ENCODE results near the gene TEKT2. TPM values are rescaled to one million over a fixed set of nuclear protein-coding genes. Genes with fewer than 3 reads are reported as not detected.

The TEKT2 gene
- total RNA-seq, 1 experiment from 2014 or later = 0.86 TPM

GRCh38 chr1:36106269-36106668 lies 22.4 kb downstream of the TEKT2 start:
- Histone ChIP-seq H2AFZ (ENCODE audit: low read length) (no peak overlapping the region), H3K4me1 (ENCODE audit: low read length) (no peaks in the 10 kb centered on the region), H3K27ac (ENCODE audit: low read length) (no peak overlapping the region), H3K4me2 (ENCODE audit: low read depth, low read length, poor library complexity, severe bottlenecking) (no peak overlapping the region), H4K20me1 (ENCODE audit: insufficient read depth, low read depth, low read length) (no peaks in the 10 kb centered on the region), H3K79me2 (ENCODE audit: low read length) (no peaks in the 10 kb centered on the region), H3K27me3 (ENCODE audit: low read length) (no peaks in the 10 kb centered on the region), H3K9me2 (replicated peaks; ENCODE audit: insufficient read depth, low read length) (no peaks in the 10 kb centered on the region), H3K9me3 (ENCODE audit: low read length) (no peaks in the 10 kb centered on the region), H3K36me3 (ENCODE audit: insufficient read depth, low read length) (no peaks in the 10 kb centered on the region), H3K9ac (ENCODE audit: low read length) (no peak overlapping the region), H3K4me3 (ENCODE audit: low read length) (no peak overlapping the region)
- DNase-seq = no peak

- Histone ChIP-seq H4K20me1 (ENCODE audit: insufficient read depth, low read depth, low read length) (no peaks in the 10 kb centered on the region), H2AFZ (ENCODE audit: low read length) (no peak overlapping the region), H3K9ac (ENCODE audit: low read length) (no peak overlapping the region), H3K4me3 (ENCODE audit: low read length) (no peak overlapping the region), H3K9me2 (replicated peaks; ENCODE audit: insufficient read depth, low read length) (no peaks in the 10 kb centered on the region), H3K36me3 (ENCODE audit: insufficient read depth, low read length) (no peaks in the 10 kb centered on the region), H3K4me2 (ENCODE audit: low read depth, low read length, poor library complexity, severe bottlenecking) (no peak overlapping the region), H3K27me3 (ENCODE audit: low read length) (no peaks in the 10 kb centered on the region), H3K79me2 (ENCODE audit: low read length) (no peaks in the 10 kb centered on the region), H3K9me3 (ENCODE audit: low read length) (no peaks in the 10 kb centered on the region), H3K27ac (ENCODE audit: low read length) (no peak overlapping the region), H3K4me1 (ENCODE audit: low read length) (no peaks in the 10 kb centered on the region)
- DNase-seq = no peak
Observed at GRCh38 chr1:36107394-36107793, 23.5 kb downstream of the TEKT2 start.

- Histone ChIP-seq H3K4me1 (ENCODE audit: low read length) (no peaks in the 10 kb centered on the region), H3K4me3 (ENCODE audit: low read length) (no peak overlapping the region), H3K4me2 (ENCODE audit: low read depth, low read length, poor library complexity, severe bottlenecking) (no peak overlapping the region), H3K9ac (ENCODE audit: low read length) (no peak overlapping the region), H4K20me1 (ENCODE audit: insufficient read depth, low read depth, low read length) (0 out of 2 replicates have a peak, but pooled peaks cover 3% of the 10 kb centered on the region), H3K79me2 (ENCODE audit: low read length) (no peaks in the 10 kb centered on the region), H2AFZ (ENCODE audit: low read length) (no peak overlapping the region), H3K27ac (ENCODE audit: low read length) (no peak overlapping the region), H3K27me3 (ENCODE audit: low read length) (no peaks in the 10 kb centered on the region), H3K9me2 (replicated peaks; ENCODE audit: insufficient read depth, low read length) (no peaks in the 10 kb centered on the region), H3K9me3 (ENCODE audit: low read length) (no peaks in the 10 kb centered on the region), H3K36me3 (ENCODE audit: insufficient read depth, low read length) (no peaks in the 10 kb centered on the region)
- DNase-seq = no peak
Observed at GRCh38 chr1:36108314-36108713, 24.4 kb downstream of the TEKT2 start.

GRCh38 chr1:36109041-36109679 lies 25.3 kb downstream of the TEKT2 start:
- H2AFZ ChIP-seq (ENCODE audit: low read length) = no peak overlapping the region
- H3K27me3 ChIP-seq (ENCODE audit: low read length) = no peaks in the 10 kb centered on the region
- H3K36me3 ChIP-seq (ENCODE audit: insufficient read depth, low read length) = no peaks in the 10 kb centered on the region
- no peaks in the 10 kb centered on the region for H3K9me2 ChIP-seq (replicated peaks; ENCODE audit: insufficient read depth, low read length)
- H3K4me2 ChIP-seq (ENCODE audit: low read depth, low read length, poor library complexity, severe bottlenecking) = no peak overlapping the region
- H3K4me3 ChIP-seq (ENCODE audit: low read length) = no peak overlapping the region
- H3K27ac ChIP-seq (ENCODE audit: low read length) = no peak overlapping the region
- H3K4me1 ChIP-seq (ENCODE audit: low read length) = no peaks in the 10 kb centered on the region
- H4K20me1 ChIP-seq (ENCODE audit: insufficient read depth, low read depth, low read length) = 0 out of 2 replicates have a peak, but pooled peaks cover 3% of the 10 kb centered on the region
- DNase-seq = no peak
- H3K9me3 ChIP-seq (ENCODE audit: low read length) = no peaks in the 10 kb centered on the region
- H3K79me2 ChIP-seq (ENCODE audit: low read length) = no peaks in the 10 kb centered on the region
- H3K9ac ChIP-seq (ENCODE audit: low read length) = no peak overlapping the region

GRCh38 chr1:36111151-36111550 lies 27.3 kb downstream of the TEKT2 start:
- H3K9me2 ChIP-seq (replicated peaks; ENCODE audit: insufficient read depth, low read length) = no peaks in the 10 kb centered on the region
- 0 out of 2 replicates have a peak, but pooled peaks cover 3% of the 10 kb centered on the region for H4K20me1 ChIP-seq (ENCODE audit: insufficient read depth, low read depth, low read length)
- H2AFZ ChIP-seq (ENCODE audit: low read length) = no peak overlapping the region
- H3K4me2 ChIP-seq (ENCODE audit: low read depth, low read length, poor library complexity, severe bottlenecking) = no peak overlapping the region
- no peaks in the 10 kb centered on the region for H3K79me2 ChIP-seq (ENCODE audit: low read length)
- DNase-seq = no peak
- H3K9me3 ChIP-seq (ENCODE audit: low read length) = no peaks in the 10 kb centered on the region
- H3K27me3 ChIP-seq (ENCODE audit: low read length) = no peaks in the 10 kb centered on the region
- no peaks in the 10 kb centered on the region for H3K4me1 ChIP-seq (ENCODE audit: low read length)
- H3K27ac ChIP-seq (ENCODE audit: low read length) = no peak overlapping the region
- no peaks in the 10 kb centered on the region for H3K36me3 ChIP-seq (ENCODE audit: insufficient read depth, low read length)
- no peak overlapping the region for H3K9ac ChIP-seq (ENCODE audit: low read length)
- no peak overlapping the region for H3K4me3 ChIP-seq (ENCODE audit: low read length)

GRCh38 chr1:36112823-36113222 lies 28.9 kb downstream of the TEKT2 start:
- H3K79me2 ChIP-seq (ENCODE audit: low read length) = no peaks in the 10 kb centered on the region
- no peak overlapping the region for H3K27ac ChIP-seq (ENCODE audit: low read length)
- H3K9ac ChIP-seq (ENCODE audit: low read length) = no peak overlapping the region
- no peak for DNase-seq
- 0 out of 2 replicates have a peak, but pooled peaks cover 3% of the 10 kb centered on the region for H4K20me1 ChIP-seq (ENCODE audit: insufficient read depth, low read depth, low read length)
- no peak overlapping the region for H3K4me2 ChIP-seq (ENCODE audit: low read depth, low read length, poor library complexity, severe bottlenecking)
- no peaks in the 10 kb centered on the region for H3K36me3 ChIP-seq (ENCODE audit: insufficient read depth, low read length)
- H3K9me3 ChIP-seq (ENCODE audit: low read length) = no peaks in the 10 kb centered on the region
- H2AFZ ChIP-seq (ENCODE audit: low read length) = no peak overlapping the region
- no peaks in the 10 kb centered on the region for H3K9me2 ChIP-seq (replicated peaks; ENCODE audit: insufficient read depth, low read length)
- H3K4me1 ChIP-seq (ENCODE audit: low read length) = no peaks in the 10 kb centered on the region
- H3K4me3 ChIP-seq (ENCODE audit: low read length) = no peak overlapping the region
- H3K27me3 ChIP-seq (ENCODE audit: low read length) = no peaks in the 10 kb centered on the region

- no peaks in the 10 kb centered on the region for H3K79me2 ChIP-seq (ENCODE audit: low read length)
- no peaks in the 10 kb centered on the region for H3K4me1 ChIP-seq (ENCODE audit: low read length)
- H4K20me1 ChIP-seq (ENCODE audit: insufficient read depth, low read depth, low read length) = 0 out of 2 replicates have a peak, but pooled peaks cover 3% of the 10 kb centered on the region
- H3K9ac ChIP-seq (ENCODE audit: low read length) = no peak overlapping the region
- no peaks in the 10 kb centered on the region for H3K9me3 ChIP-seq (ENCODE audit: low read length)
- H2AFZ ChIP-seq (ENCODE audit: low read length) = no peak overlapping the region
- no peak for DNase-seq
- no peaks in the 10 kb centered on the region for H3K9me2 ChIP-seq (replicated peaks; ENCODE audit: insufficient read depth, low read length)
- no peaks in the 10 kb centered on the region for H3K27me3 ChIP-seq (ENCODE audit: low read length)
- no peak overlapping the region for H3K27ac ChIP-seq (ENCODE audit: low read length)
- no peak overlapping the region for H3K4me2 ChIP-seq (ENCODE audit: low read depth, low read length, poor library complexity, severe bottlenecking)
- no peaks in the 10 kb centered on the region for H3K36me3 ChIP-seq (ENCODE audit: insufficient read depth, low read length)
- H3K4me3 ChIP-seq (ENCODE audit: low read length) = no peak overlapping the region
Observed at GRCh38 chr1:36114371-36114770, 30.5 kb downstream of the TEKT2 start.

GRCh38 chr1:36115200-36115669 lies 31.3 kb downstream of the TEKT2 start:
- Histone ChIP-seq H3K9me2 (replicated peaks; ENCODE audit: insufficient read depth, low read length) (no peaks in the 10 kb centered on the region), H3K9ac (ENCODE audit: low read length) (no peak overlapping the region), H3K79me2 (ENCODE audit: low read length) (no peaks in the 10 kb centered on the region), H3K27me3 (ENCODE audit: low read length) (no peaks in the 10 kb centered on the region), H3K4me1 (ENCODE audit: low read length) (no peaks in the 10 kb centered on the region), H2AFZ (ENCODE audit: low read length) (no peak overlapping the region), H4K20me1 (ENCODE audit: insufficient read depth, low read depth, low read length) (0 out of 2 replicates have a peak, but pooled peaks cover 3% of the 10 kb centered on the region), H3K4me3 (ENCODE audit: low read length) (no peak overlapping the region), H3K4me2 (ENCODE audit: low read depth, low read length, poor library complexity, severe bottlenecking) (no peak overlapping the region), H3K27ac (ENCODE audit: low read length) (no peak overlapping the region), H3K9me3 (ENCODE audit: low read length) (no peaks in the 10 kb centered on the region), H3K36me3 (ENCODE audit: insufficient read depth, low read length) (no peaks in the 10 kb centered on the region)
- no peak for DNase-seq
